MCF 10A (cell line): ENCODE results near the gene DIPK1C. TPM values are rescaled to one million over a fixed set of nuclear protein-coding genes. Genes with fewer than 3 reads are reported as not detected.

Experiments
- BruUV-seq: library from RNA; stranded (reverse); fragments of 400-500 nt; replicated peaks from 2 replicates; lab custom pipeline; 2021; lab: Mats Ljungman, UMichigan
- CTCF ChIA-PET: fragments of 300-600 bp; sonication (Branson Sonifier 250); formaldehyde crosslinking; extraction: SDS; loops from one replicate; lab custom pipeline; 2021; ENCODE audit warnings: antibody characterized with exemption, inconsistent platforms; lab: Yijun Ruan, JAX
- POLR2A ChIA-PET: fragments of 300-600, 350-650 bp; sonication (Branson Sonifier 250); formaldehyde crosslinking; extraction: SDS; loops from one replicate; lab custom pipeline; 2020; ENCODE audit warnings: antibody characterized with exemption, inconsistent platforms; lab: Yijun Ruan, JAX
- DNase-seq: peaks from one replicate; pipeline ENCODE4 v3.0.0-alpha.2; 2018; ENCODE audit not compliant: unreplicated experiment
- H3K27ac Mint-ChIP-seq: one replicate; pipeline ENCODE4 v1.8.0; 2022; ENCODE audit warnings: mild to moderate bottlenecking, low read depth, mixed read lengths; ENCODE audit not compliant: unreplicated experiment
- H3K27me3 Mint-ChIP-seq: one replicate; pipeline ENCODE4 v1.8.0; 2022; ENCODE audit warnings: mixed read lengths; ENCODE audit not compliant: insufficient read depth, unreplicated experiment
- H3K36me3 Mint-ChIP-seq: one replicate; pipeline ENCODE4 v1.8.0; 2022; ENCODE audit warnings: mild to moderate bottlenecking, moderate library complexity, mixed read lengths; ENCODE audit not compliant: insufficient read depth, unreplicated experiment
- H3K4me1 Mint-ChIP-seq: one replicate; pipeline ENCODE4 v1.8.0; 2022; ENCODE audit warnings: mixed read lengths; ENCODE audit not compliant: insufficient read depth, unreplicated experiment
- H3K4me3 Mint-ChIP-seq: one replicate; pipeline ENCODE4 v1.8.0; 2022; ENCODE audit warnings: mild to moderate bottlenecking, moderate library complexity, mixed read lengths; ENCODE audit not compliant: unreplicated experiment
- H3K9me3 Mint-ChIP-seq: one replicate; pipeline ENCODE4 v1.8.0; 2022; ENCODE audit warnings: mixed read lengths; ENCODE audit not compliant: unreplicated experiment
- CTCF ChIP-seq: fragments of 200-600 bp; IDR thresholded peaks from one replicate; pipeline ENCODE4 v1.8.0; 2022; ENCODE audit warnings: antibody characterized with exemption, mild to moderate bottlenecking; ENCODE audit not compliant: unreplicated experiment
- intact Hi-C: fragments of 100-400 bp; cut with micrococcal nuclease; formaldehyde crosslinking; loops from 2 replicates; pipeline ENCODE4 v1.14.1; 2022
- total RNA-seq: library from RNA; stranded (reverse); gene quantifications from 2 replicates; pipeline ENCODE4 v1.2.3, GENCODE V29; 2022

The DIPK1C gene
- total RNA-seq, 1 experiment from 2014 or later, result not detected

- ChIA-PET POLR2A (no interaction called here), CTCF (interaction anchor here (1.0 kb wide), 1 partner anchor 38 kb away, joined by 4 read pairs; no protein-coding TSS in a partner anchor)
- no TSS peak for BruUV-seq
- TF ChIP-seq CTCF, result no peak
- no peak for DNase-seq
- Mint-ChIP-seq H3K9me3 (no peaks in the 10 kb centered on the region), H3K27ac (no peak overlapping the region), H3K36me3 (no peaks in the 10 kb centered on the region), H3K27me3 (peaks cover 20% of the 10 kb centered on the region), H3K4me3 (no peak overlapping the region), H3K4me1 (no peaks in the 10 kb centered on the region)
- intact Hi-C loops, result no loop called here
Measured at GRCh38 chr18:74455386-74455785, 1.7 kb downstream of the DIPK1C start.

GRCh38 chr18:74454279-74454751 lies 2.8 kb downstream of the DIPK1C start:
- no peak for DNase-seq
- H3K36me3 Mint-ChIP-seq, result no peaks in the 10 kb centered on the region
- H3K4me3 Mint-ChIP-seq, result no peak overlapping the region
- TF ChIP-seq CTCF, result no peak
- CTCF ChIA-PET, result interaction anchor here (0.6 to 1.5 kb wide), 2 partner anchors 101 to 719 kb away, joined by 3 read pairs; no protein-coding TSS in a partner anchor
- no peaks in the 10 kb centered on the region for H3K4me1 Mint-ChIP-seq
- BruUV-seq, result no TSS peak
- POLR2A ChIA-PET, result interaction anchor here (0.7 kb wide), 1 partner anchor 9 kb away, joined by 3 read pairs; no protein-coding TSS in a partner anchor
- intact Hi-C loops, result no loop called here
- no peaks in the 10 kb centered on the region for H3K9me3 Mint-ChIP-seq
- H3K27ac Mint-ChIP-seq, result no peak overlapping the region
- peaks cover 20% of the 10 kb centered on the region for H3K27me3 Mint-ChIP-seq

- no peak overlapping the region for H3K27ac Mint-ChIP-seq
- H3K27me3 Mint-ChIP-seq, result peaks cover 19% of the 10 kb centered on the region
- no TSS peak for BruUV-seq
- no peaks in the 10 kb centered on the region for H3K4me1 Mint-ChIP-seq
- intact Hi-C loops, result no loop called here
- POLR2A ChIA-PET, result interaction anchor here (0.6 to 0.7 kb wide), 2 partner anchors 8 to 13 kb away, joined by 3 read pairs; no protein-coding TSS in a partner anchor
- DNase-seq, result no peak
- CTCF ChIA-PET, result interaction anchor here (1.5 kb wide), 1 partner anchor 101 kb away, joined by 3 read pairs; no protein-coding TSS in a partner anchor
- H3K9me3 Mint-ChIP-seq, result no peaks in the 10 kb centered on the region
- no peak for TF ChIP-seq CTCF
- no peak overlapping the region for H3K4me3 Mint-ChIP-seq
- no peaks in the 10 kb centered on the region for H3K36me3 Mint-ChIP-seq
Measured at GRCh38 chr18:74453642-74454198, 3.4 kb downstream of the DIPK1C start.

GRCh38 chr18:74453016-74453566 lies 4.0 kb downstream of the DIPK1C start:
- DNase-seq, result no peak
- no peaks in the 10 kb centered on the region for H3K9me3 Mint-ChIP-seq
- BruUV-seq, result no TSS peak
- ChIA-PET CTCF (interaction anchor here (1.5 kb wide), 1 partner anchor 100 kb away, joined by 3 read pairs; no protein-coding TSS in a partner anchor), POLR2A (interaction anchor here (0.6 kb wide), 1 partner anchor 13 kb away, joined by 3 read pairs; no protein-coding TSS in a partner anchor)
- peaks cover 12% of the 10 kb centered on the region for H3K27me3 Mint-ChIP-seq
- H3K4me3 Mint-ChIP-seq, result no peak overlapping the region
- no peak for TF ChIP-seq CTCF
- H3K4me1 Mint-ChIP-seq, result no peaks in the 10 kb centered on the region
- intact Hi-C loops, result no loop called here
- H3K36me3 Mint-ChIP-seq, result no peaks in the 10 kb centered on the region
- no peak overlapping the region for H3K27ac Mint-ChIP-seq
